ENCODE measurements around the gene CAMKMT.

Gene CAMKMT

GRCh38 chr2:44441200-44441599 is 79.5 kb downstream of the CAMKMT start:
- no peak for TF ChIP-seq CTCF (IDR thresholded peaks at IDR 0.05; ENCODE audit: insufficient read depth, low read length, missing control alignments)
- CTCF ChIA-PET = interaction anchor here (1.2 kb wide), 1 partner anchor 8 kb away, joined by 3 read pairs; no protein-coding TSS in a partner anchor
- DNase-seq (ENCODE audit: low read depth, low spot score) = no peak
- H3K4me3 ChIP-seq (ENCODE audit: low read depth, low read length) = no peak overlapping the region
- POLR2A ChIA-PET = no interaction called here

- DNase-seq (ENCODE audit: low read depth, low spot score) = no peak
- ChIA-PET POLR2A (no interaction called here), CTCF (interaction anchor here (1.2 kb wide), 1 partner anchor 9 kb away, joined by 3 read pairs; no protein-coding TSS in a partner anchor)
- no peak for TF ChIP-seq CTCF (IDR thresholded peaks at IDR 0.05; ENCODE audit: insufficient read depth, low read length, missing control alignments)
- H3K4me3 ChIP-seq (ENCODE audit: low read depth, low read length) = no peak overlapping the region
These were observed 80.3 kb downstream of the CAMKMT start for GRCh38 chr2:44442019-44442418.

DNA sequence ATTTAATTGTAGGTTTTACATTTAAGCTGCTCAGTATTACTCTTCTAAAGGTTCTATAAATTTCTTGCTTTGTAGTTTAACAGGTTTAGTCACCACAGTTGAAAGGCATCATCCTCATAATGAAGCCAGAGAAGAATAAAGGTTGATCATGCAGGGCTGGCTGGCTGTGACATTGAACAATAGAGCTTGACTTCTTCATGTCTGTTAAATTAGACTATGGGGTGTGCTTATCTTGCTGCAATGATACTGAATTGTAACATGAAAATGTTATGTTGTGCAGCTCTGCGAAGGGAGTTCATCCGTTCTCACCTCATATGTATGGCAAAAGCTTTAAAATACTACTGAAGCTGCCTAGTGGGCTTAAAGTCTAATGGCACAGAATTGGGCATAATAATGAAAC is 81.8 kb downstream of the CAMKMT start:
- no peak overlapping the region for H3K4me3 ChIP-seq (ENCODE audit: low read depth, low read length)
- CTCF ChIA-PET = interaction anchor here (1.8 kb wide), 1 partner anchor 36 kb away, joined by 7 read pairs; no protein-coding TSS in a partner anchor
- no peak for DNase-seq (ENCODE audit: low read depth, low spot score)
- POLR2A ChIA-PET = no interaction called here
- no peak for TF ChIP-seq CTCF (IDR thresholded peaks at IDR 0.05; ENCODE audit: insufficient read depth, low read length, missing control alignments)

DNA sequence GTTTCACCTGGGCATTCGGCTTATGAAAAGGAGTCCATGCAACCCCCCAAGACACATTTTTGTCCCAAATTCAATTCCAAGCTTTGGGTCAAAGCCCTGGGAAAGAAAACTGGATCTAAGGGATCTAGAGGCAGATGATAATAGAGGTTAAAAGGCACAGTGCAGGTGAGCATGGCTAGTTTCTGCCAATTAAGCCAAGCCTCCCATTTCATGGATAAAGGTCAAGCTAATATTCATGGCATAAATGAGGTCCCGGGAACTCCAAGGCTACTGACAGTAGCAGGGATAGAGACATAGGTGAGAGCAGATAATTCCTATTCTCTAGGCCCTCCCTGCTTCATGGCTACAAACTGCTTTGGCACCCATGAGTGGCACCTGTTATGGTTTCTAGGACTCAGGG is 83.1 kb downstream of the CAMKMT start:
- CTCF ChIA-PET = interaction anchor here (1.8 kb wide), 1 partner anchor 35 kb away, joined by 7 read pairs; no protein-coding TSS in a partner anchor
- no peak for DNase-seq (ENCODE audit: low read depth, low spot score)
- no peak overlapping the region for H3K4me3 ChIP-seq (ENCODE audit: low read depth, low read length)
- TF ChIP-seq CTCF (IDR thresholded peaks at IDR 0.05; ENCODE audit: insufficient read depth, low read length, missing control alignments) = no peak
- POLR2A ChIA-PET = interaction anchor here (0.6 kb wide), 1 partner anchor 142 kb away, joined by 6 read pairs; no protein-coding TSS in a partner anchor

DNA sequence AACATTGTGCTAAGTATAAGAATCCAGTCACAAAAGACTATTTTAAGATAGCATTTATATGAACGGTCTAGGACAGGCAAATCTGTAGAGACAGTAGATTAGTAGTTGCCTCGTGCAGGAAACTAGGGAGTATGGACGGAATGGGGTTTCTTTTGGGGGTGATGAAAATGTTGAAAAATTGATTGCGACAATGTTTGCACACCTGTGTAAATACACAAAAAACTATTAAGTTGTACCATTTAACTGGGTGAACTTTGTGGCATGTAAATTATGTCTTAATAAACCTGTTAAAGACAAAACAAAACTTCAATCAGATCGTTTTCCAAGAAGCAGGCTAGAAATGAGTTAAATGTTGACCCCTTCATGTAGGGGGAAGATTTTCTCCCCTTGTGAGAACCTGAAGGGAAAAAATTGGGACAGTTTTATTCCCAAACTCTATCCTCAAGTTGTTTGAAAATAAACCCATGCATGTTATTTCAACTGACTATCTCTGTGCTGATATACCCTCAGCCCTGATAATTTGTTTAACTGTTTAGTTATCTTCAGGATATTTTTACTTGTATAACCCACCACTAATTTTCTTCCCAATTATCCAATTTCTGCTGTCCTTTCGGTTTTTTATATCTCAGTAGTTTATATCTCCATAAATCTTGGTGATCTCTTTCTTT is 87.2 kb downstream of the CAMKMT start:
- POLR2A ChIA-PET = no interaction called here
- DNase-seq (ENCODE audit: low read depth, low spot score) = no peak
- CTCF ChIA-PET = no interaction called here
- TF ChIP-seq CTCF (IDR thresholded peaks at IDR 0.05; ENCODE audit: insufficient read depth, low read length, missing control alignments) = no peak
- no peak overlapping the region for H3K4me3 ChIP-seq (ENCODE audit: low read depth, low read length)

- no peak overlapping the region for H3K4me3 ChIP-seq (ENCODE audit: low read depth, low read length)
- POLR2A ChIA-PET = no interaction called here
- DNase-seq (ENCODE audit: low read depth, low spot score) = no peak
- CTCF ChIA-PET = no interaction called here
- no peak for TF ChIP-seq CTCF (IDR thresholded peaks at IDR 0.05; ENCODE audit: insufficient read depth, low read length, missing control alignments)
These were observed 88.3 kb downstream of the CAMKMT start for GRCh38 chr2:44450082-44450481.

Measured in AG04449 (cell line).